ENCODE results near the gene PPARA.

DNA sequence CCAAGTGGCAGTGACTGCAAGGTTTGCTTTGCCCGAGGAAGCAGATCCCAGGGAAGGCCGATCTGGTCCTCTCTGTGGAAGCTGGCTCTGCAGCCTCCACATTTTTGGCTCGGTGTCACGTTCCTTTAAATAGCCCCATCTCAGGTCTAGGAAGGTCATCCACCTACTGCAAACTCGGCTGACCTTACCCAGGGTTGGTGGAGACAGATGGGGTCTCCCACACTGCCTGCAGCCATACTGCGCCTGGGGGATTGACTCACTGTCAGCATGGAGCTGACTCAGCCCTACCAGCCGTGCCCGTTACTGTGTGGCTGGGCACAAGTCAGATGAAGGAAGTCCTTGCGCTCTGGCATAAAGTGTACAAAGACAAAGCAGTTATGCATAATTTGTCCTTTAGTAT, 82.9 kb downstream of the PPARA start:
- TF ChIP-seq, protein P1, sequence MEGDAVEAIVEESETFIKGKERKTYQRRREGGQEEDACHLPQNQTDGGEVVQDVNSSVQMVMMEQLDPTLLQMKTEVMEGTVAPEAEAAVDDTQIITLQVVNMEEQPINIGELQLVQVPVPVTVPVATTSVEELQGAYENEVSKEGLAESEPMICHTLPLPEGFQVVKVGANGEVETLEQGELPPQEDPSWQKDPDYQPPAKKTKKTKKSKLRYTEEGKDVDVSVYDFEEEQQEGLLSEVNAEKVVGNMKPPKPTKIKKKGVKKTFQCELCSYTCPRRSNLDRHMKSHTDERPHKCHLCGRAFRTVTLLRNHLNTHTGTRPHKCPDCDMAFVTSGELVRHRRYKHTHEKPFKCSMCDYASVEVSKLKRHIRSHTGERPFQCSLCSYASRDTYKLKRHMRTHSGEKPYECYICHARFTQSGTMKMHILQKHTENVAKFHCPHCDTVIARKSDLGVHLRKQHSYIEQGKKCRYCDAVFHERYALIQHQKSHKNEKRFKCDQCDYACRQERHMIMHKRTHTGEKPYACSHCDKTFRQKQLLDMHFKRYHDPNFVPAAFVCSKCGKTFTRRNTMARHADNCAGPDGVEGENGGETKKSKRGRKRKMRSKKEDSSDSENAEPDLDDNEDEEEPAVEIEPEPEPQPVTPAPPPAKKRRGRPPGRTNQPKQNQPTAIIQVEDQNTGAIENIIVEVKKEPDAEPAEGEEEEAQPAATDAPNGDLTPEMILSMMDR (conservative IDR thresholded peaks at IDR 0.05; ENCODE audit: low read depth in 2 of 2) = no peak
- no peak for TF ChIP-seq POLR2AphosphoS5 (IDR thresholded peaks at IDR 0.05; ENCODE audit: low read depth)

Measured in GM23338 (cell line).